NCI-H2081 (cell line): ENCODE results near the gene TMC6.
"Not testable (repeated sequence)": the region's sequence is repeated elsewhere in the genome, so short reads cannot be mapped to it uniquely, and the experiment has no call there.

Experiments
- DNase-seq, 2 experiments: peaks; one replicate each; lab custom pipeline; 2025; lab: John Stamatoyannopoulos, UW

Gene TMC6

DNA sequence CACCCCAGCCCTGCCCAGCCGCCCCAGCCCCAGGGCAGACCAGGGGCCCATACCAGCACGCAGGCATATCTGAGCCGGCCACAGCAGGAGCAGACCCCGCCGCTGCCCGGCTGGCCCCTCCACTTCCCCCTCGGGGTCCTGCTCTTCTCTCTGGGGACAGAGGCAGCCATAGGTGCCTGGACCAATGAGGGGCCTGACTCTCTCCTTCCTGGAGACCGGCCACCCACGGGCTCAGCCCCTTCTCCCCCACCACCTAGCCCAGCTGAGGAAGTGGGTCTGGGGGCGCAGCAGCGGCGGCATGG lies 3.8 kb downstream of the TMC6 start:
- no peak for DNase-seq

GRCh38 chr17:78124081-78124835 lies 4.3 kb downstream of the TMC6 start:
- no peak for DNase-seq

- DNase-seq, result no peak
Observed at GRCh38 chr17:78123258-78123929, 5.2 kb downstream of the TMC6 start.

DNA sequence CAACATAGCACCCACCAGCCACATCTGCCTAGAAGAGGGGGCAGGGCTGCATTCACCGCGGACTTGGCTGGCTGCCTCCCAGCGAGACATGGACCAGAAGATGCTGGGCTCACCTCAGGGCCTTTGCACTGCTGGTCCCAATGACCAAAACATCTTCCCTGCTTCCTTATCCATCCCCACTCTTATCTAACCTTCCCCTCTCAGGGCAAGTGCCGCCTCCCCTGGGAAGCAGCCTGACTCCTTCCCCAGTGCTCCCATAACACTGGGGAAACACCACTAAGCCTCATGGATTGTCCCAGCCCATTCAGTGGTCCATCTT lies 5.7 kb downstream of the TMC6 start:
- no peak for DNase-seq

DNA sequence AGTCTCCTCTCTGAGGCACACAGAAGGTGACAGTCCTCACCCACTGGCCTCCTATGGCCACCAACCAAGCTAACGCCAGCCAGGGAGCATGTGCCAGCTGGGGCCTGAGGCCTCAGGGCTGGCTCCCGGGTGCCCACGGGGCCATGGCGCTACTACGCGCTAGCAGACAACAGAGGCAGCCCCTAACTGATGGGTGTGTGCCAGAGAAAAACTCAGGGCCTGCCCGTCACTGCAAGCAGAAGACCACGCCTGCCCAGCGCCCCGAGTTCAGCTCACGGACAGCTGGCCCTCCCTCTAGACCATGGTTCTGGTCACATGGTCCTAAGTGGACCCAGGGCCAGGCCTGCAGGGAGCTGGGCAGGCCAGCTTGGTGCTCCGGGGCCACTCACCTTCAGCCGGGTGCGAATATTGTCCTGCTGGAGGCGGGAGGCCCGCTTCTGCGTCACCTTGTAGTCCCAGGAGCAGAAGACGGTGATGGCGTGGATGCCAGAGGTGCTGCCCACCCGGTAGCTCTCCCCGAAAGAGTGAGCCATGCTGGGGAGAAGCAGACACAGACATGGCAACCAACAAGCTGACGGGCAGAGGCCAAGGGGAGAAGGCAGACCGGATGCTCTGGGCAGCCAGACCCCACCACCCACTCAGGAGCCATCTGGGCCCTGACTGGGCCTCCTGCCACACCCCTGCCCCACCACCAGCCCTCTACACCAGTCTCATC lies 6.2 kb downstream of the TMC6 start:
- DNase-seq, result no peak

DNA sequence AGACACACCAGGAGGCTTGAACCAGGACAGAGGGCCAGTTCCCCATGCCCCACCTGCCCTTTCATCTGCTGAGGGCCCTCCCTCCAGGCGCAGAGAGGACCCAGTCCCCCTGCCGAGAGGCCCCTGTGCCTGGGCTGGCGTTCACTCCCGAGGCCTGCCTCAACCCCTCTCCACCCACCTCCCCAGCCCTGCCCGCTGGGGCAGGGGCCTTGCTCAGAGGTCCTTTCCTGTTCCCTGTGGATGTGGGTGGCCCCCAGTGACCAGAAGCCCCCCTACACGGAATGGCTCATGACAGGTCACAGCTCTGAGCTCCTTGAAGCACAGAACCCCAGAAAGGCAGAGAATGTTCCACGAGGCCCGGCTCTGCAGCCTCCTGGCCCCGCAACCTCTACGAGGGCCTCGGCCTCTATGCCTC lies 6.7 kb downstream of the TMC6 start:
- no peak for DNase-seq

GRCh38 chr17:78120971-78121800 lies 7.4 kb downstream of the TMC6 start:
- DNase-seq, result no peak

DNA sequence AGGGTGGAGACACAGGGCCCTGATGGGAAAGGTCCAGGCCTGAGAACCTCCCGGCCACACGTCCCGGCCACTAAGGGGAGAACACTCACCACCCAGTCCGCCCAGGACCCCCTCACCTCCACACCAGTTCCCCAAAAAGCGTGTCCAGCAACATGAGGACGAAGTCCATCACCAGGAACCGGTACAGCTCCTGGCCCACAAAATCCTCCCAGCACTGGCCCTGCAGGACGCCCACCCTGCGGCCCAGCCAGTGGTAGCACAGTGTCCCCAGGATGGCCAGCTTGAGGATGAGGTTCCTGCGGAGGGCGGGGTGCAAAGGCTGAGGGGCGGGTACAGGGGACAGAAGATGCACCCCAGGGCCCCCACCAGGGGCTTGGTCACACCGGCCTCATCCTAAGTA lies 8.0 kb downstream of the TMC6 start:
- DNase-seq, result no peak

GRCh38 chr17:78118801-78119241 lies 9.7 kb downstream of the TMC6 start:
- no peak for DNase-seq

GRCh38 chr17:78117027-78117981 lies 11.3 kb downstream of the TMC6 start:
- DNase-seq, result peak; percentile 18 to 31

- no peak for DNase-seq
Observed at GRCh38 chr17:78116411-78116810, 12.1 kb downstream of the TMC6 start.

DNA sequence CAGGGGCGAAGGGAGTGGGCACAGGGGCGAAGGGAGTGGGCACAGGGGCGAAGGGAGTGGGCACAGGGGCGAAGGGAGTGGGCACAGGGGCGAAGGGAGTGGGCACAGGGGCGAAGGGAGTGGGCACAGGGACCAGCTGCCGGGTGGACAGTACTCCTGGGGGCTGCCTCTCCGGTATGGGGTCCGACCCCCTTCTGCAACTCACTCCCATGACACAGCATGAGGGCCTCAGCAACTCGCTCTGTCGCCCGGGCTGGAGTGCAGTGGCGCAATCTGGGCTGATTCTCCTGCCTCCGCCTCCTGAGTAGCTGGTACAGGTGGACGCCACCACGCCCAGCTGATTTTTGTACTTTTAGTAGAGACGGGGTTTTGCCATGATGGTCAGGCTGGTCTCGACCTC lies 12.8 kb downstream of the TMC6 start:
- not testable (repeated sequence) for DNase-seq

- no peak for DNase-seq
Observed at GRCh38 chr17:78114831-78115723, 13.5 kb downstream of the TMC6 start.

DNA sequence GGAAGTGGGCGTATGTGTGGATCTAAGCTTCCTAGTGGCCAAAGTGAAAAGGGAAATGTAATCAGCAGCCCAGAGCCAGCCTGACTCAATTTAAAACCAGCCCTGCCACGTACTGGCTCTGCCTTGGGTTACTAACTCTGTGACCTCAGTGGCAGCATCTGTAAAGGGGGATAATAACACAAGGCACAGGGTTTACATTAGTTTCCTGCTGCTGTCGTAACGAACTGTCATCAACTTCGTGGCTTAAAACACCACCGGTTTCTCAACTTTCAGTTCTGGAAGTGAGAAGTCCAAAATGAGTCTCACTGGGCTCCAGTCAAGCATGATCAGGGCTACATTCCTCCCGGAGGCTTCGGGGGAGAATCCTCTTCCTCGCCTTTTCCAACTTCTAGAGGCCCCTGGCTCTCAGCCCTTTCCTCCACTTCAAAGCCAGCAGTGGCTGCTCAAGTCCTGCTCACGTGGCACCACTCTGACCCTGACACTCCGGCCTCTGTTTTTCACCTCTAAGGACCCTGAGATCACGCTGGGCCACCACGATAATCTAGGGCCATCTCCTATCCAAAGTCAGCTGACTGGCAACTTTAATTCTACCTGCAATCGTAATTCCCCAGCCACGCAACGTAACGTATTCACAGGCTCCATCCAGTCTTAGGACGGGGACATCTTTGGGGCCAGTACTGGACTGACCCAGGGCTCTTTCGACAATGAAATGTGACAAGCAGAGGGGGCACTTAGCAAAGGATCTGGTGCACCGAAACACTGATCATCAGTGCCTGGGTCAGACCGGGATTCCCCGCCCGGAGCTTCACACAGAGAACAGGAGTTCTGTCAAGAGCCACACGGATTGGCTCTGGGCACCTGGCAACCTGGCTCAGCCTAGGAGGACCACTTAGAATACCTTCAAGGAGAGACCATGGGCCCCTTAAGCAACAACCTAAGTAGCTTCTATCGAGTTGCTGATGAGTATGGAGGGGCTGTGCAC lies 14.5 kb downstream of the TMC6 start:
- no peak for DNase-seq

GRCh38 chr17:78112518-78113471 lies 15.8 kb downstream of the TMC6 start:
- DNase-seq, result peak; percentile 58 to 61

DNA sequence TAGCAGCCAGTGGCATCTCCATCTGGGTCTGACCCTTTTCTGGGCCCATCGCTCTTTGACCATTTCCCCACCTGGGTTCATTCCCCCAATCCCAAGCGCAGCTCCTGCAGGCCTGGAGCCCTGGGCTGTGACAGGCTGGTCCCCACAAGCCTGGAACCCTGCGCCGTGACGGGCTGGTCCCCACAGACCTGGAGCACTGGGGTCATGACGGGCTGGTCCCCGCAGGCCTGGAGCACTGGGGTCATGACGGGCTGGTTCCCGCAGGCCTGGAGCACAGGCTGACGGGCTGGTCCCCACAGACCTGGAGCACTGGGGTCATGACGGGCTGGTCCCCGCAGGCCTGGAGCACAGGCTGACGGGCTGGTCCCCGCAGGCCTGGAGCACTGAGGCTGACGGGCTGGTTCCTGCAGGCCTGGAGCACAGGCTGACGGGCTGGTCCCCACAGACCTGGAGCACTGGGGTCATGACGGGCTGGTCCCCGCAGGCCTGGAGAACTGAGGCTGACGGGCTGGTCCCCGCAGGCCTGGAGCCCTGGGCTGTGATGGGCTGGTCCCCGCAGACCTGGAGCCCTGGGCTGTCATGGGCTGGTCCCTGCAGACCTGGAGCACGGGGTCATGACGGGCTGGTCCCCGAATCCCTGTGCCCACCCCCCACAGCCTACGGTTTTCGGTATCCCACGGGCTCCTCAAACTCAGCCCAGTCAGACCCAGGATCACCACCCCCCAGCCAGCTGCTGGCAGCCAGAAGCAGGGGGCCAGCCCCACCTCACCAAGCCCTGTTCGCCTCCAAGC lies 16.6 kb downstream of the TMC6 start:
- no peak for DNase-seq
